ENCODE results near the gene SH3D19. TPM values are rescaled to one million over a fixed set of nuclear protein-coding genes. Genes with fewer than 3 reads are reported as not detected.
"Not testable (repeated sequence)": the region's sequence is repeated elsewhere in the genome, so short reads cannot be mapped to it uniquely, and the experiment has no call there.

The SH3D19 gene
- total RNA-seq, 1 experiment from 2014 or later: 15.5 TPM

GRCh38 chr4:151246742-151247141, 78.7 kb downstream of the SH3D19 start:
- no peak for TF ChIP-seq CTCF (IDR thresholded peaks at IDR 0.05; ENCODE audit: unreplicated experiment)
- intact Hi-C loops (cut with micrococcal nuclease; ENCODE audit: unreplicated experiment): no loop called here
- no TSS peak for BruUV-seq (replicated peaks)
- Mint-ChIP-seq H3K9me3 (ENCODE audit: low read depth, unreplicated experiment) (no peaks in the 10 kb centered on the region), H3K4me3 (ENCODE audit: low read depth, unreplicated experiment) (no peak overlapping the region), H3K27me3 (ENCODE audit: unreplicated experiment) (no peaks in the 10 kb centered on the region), H3K27ac (ENCODE audit: unreplicated experiment) (no peak overlapping the region), H3K36me3 (ENCODE audit: insufficient read depth, unreplicated experiment) (no peaks in the 10 kb centered on the region), H3K4me1 (ENCODE audit: low read depth, unreplicated experiment) (no peaks in the 10 kb centered on the region)
- CTCF ChIA-PET: no interaction called here
- no peak for DNase-seq

GRCh38 chr4:151242305-151242704, 83.1 kb downstream of the SH3D19 start:
- Mint-ChIP-seq H3K4me1 (ENCODE audit: low read depth, unreplicated experiment) (no peaks in the 10 kb centered on the region), H3K9me3 (ENCODE audit: low read depth, unreplicated experiment) (no peaks in the 10 kb centered on the region), H3K27me3 (ENCODE audit: unreplicated experiment) (no peaks in the 10 kb centered on the region), H3K4me3 (ENCODE audit: low read depth, unreplicated experiment) (no peak overlapping the region), H3K27ac (ENCODE audit: unreplicated experiment) (no peak overlapping the region), H3K36me3 (ENCODE audit: insufficient read depth, unreplicated experiment) (no peaks in the 10 kb centered on the region)
- no peak for DNase-seq
- CTCF ChIA-PET: no interaction called here
- no peak for TF ChIP-seq CTCF (IDR thresholded peaks at IDR 0.05; ENCODE audit: unreplicated experiment)
- no TSS peak for BruUV-seq (replicated peaks)
- intact Hi-C loops (cut with micrococcal nuclease; ENCODE audit: unreplicated experiment): no loop called here

GRCh38 chr4:151239608-151240007, 85.8 kb downstream of the SH3D19 start:
- H3K4me3 Mint-ChIP-seq (ENCODE audit: low read depth, unreplicated experiment): no peak overlapping the region
- intact Hi-C loops (cut with micrococcal nuclease; ENCODE audit: unreplicated experiment): no loop called here
- no peaks in the 10 kb centered on the region for H3K9me3 Mint-ChIP-seq (ENCODE audit: low read depth, unreplicated experiment)
- H3K27ac Mint-ChIP-seq (ENCODE audit: unreplicated experiment): no peak overlapping the region
- no peak for TF ChIP-seq CTCF (IDR thresholded peaks at IDR 0.05; ENCODE audit: unreplicated experiment)
- no peak for DNase-seq
- no peaks in the 10 kb centered on the region for H3K4me1 Mint-ChIP-seq (ENCODE audit: low read depth, unreplicated experiment)
- CTCF ChIA-PET: no interaction called here
- H3K36me3 Mint-ChIP-seq (ENCODE audit: insufficient read depth, unreplicated experiment): no peaks in the 10 kb centered on the region
- no peaks in the 10 kb centered on the region for H3K27me3 Mint-ChIP-seq (ENCODE audit: unreplicated experiment)
- no TSS peak for BruUV-seq (replicated peaks)

- CTCF ChIA-PET: no interaction called here
- BruUV-seq (replicated peaks): no TSS peak
- no peak for DNase-seq
- Mint-ChIP-seq H3K4me3 (ENCODE audit: low read depth, unreplicated experiment) (no peak overlapping the region), H3K36me3 (ENCODE audit: insufficient read depth, unreplicated experiment) (no peaks in the 10 kb centered on the region), H3K9me3 (ENCODE audit: low read depth, unreplicated experiment) (no peaks in the 10 kb centered on the region), H3K27ac (ENCODE audit: unreplicated experiment) (no peak overlapping the region), H3K27me3 (ENCODE audit: unreplicated experiment) (no peaks in the 10 kb centered on the region), H3K4me1 (ENCODE audit: low read depth, unreplicated experiment) (no peaks in the 10 kb centered on the region)
- intact Hi-C loops (cut with micrococcal nuclease; ENCODE audit: unreplicated experiment): no loop called here
- TF ChIP-seq CTCF (IDR thresholded peaks at IDR 0.05; ENCODE audit: unreplicated experiment): no peak
These were observed 86.9 kb downstream of the SH3D19 start for GRCh38 chr4:151238477-151238876.

GRCh38 chr4:151236036-151236435, 89.4 kb downstream of the SH3D19 start:
- CTCF ChIA-PET: no interaction called here
- intact Hi-C loops (cut with micrococcal nuclease; ENCODE audit: unreplicated experiment): no loop called here

GRCh38 chr4:151235373-151235772, 90.0 kb downstream of the SH3D19 start:
- DNase-seq; H3K9me3 Mint-ChIP-seq (ENCODE audit: low read depth, unreplicated experiment); intact Hi-C loops (cut with micrococcal nuclease; ENCODE audit: unreplicated experiment); H3K27ac Mint-ChIP-seq (ENCODE audit: unreplicated experiment); BruUV-seq (replicated peaks); H3K4me1 Mint-ChIP-seq (ENCODE audit: low read depth, unreplicated experiment); H3K27me3 Mint-ChIP-seq (ENCODE audit: unreplicated experiment); CTCF ChIA-PET; H3K36me3 Mint-ChIP-seq (ENCODE audit: insufficient read depth, unreplicated experiment); H3K4me3 Mint-ChIP-seq (ENCODE audit: low read depth, unreplicated experiment): not testable (repeated sequence)

More at GRCh38 chr4:151236036-151236435, 89.4 kb downstream of the SH3D19 start:
- H3K27ac Mint-ChIP-seq (ENCODE audit: unreplicated experiment): no peak overlapping the region
- no peaks in the 10 kb centered on the region for H3K4me1 Mint-ChIP-seq (ENCODE audit: low read depth, unreplicated experiment)
- no peak overlapping the region for H3K4me3 Mint-ChIP-seq (ENCODE audit: low read depth, unreplicated experiment)
- BruUV-seq (replicated peaks): no TSS peak
- no peaks in the 10 kb centered on the region for H3K27me3 Mint-ChIP-seq (ENCODE audit: unreplicated experiment)
- no peaks in the 10 kb centered on the region for H3K36me3 Mint-ChIP-seq (ENCODE audit: insufficient read depth, unreplicated experiment)
- DNase-seq: no peak
- no peaks in the 10 kb centered on the region for H3K9me3 Mint-ChIP-seq (ENCODE audit: low read depth, unreplicated experiment)
- no peak for TF ChIP-seq CTCF (IDR thresholded peaks at IDR 0.05; ENCODE audit: unreplicated experiment)

All from Calu3 (cell line).